ENCODE data around the gene PRR20A. TPM values are rescaled to one million over a fixed set of nuclear protein-coding genes. Genes with fewer than 3 reads are reported as not detected.
"Not testable (repeated sequence)": the region's sequence is repeated elsewhere in the genome, so short reads cannot be mapped to it uniquely, and the experiment has no call there.

PRR20A gene
- polyA plus RNA-seq (2012; ENCODE audit: low read depth, missing spikeins): not detected

DNA sequence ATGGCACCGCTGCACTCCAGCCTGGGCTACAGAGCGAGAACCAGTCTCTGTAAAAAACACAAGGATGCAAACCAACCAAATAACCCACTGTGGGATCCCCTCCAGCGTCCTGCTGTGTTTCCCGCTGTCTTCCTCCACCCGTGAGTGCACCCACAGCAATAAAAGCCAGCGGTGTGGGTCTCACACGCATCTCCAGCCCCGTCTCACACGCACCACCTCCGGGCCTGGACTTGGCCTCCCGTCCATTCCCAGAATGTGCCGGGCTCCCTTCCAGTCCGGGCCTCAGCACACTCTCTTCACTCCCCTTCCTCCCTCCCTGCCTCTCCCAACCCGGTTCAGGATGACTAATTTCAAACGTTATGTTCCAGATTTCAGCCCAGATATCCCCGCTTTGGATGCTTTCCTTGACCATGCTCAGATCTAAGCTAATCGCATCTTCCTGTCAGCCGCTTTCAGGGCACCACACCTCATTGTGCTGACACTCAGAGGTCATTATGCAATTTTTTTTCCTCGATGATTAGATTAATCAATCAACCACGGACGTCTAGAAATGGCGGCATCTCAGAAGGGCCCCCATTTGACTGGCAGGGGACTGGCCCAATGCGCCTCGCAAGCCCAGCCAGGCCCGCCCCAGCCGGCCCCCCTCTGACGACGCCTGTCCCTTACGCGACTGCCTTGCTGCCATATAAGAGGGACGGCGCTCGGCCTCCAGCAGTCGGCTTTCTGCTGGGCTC is at the start of gene PRR20A:
PRR20A (plus strand) TSS at position 684 of the 734 bp plus-strand sequence. CDS start 387 bp downstream, outside the sequence.
- not testable (repeated sequence) for FAIRE-seq; DNase-seq (ENCODE audit: insufficient read length, low spot score)

DNA sequence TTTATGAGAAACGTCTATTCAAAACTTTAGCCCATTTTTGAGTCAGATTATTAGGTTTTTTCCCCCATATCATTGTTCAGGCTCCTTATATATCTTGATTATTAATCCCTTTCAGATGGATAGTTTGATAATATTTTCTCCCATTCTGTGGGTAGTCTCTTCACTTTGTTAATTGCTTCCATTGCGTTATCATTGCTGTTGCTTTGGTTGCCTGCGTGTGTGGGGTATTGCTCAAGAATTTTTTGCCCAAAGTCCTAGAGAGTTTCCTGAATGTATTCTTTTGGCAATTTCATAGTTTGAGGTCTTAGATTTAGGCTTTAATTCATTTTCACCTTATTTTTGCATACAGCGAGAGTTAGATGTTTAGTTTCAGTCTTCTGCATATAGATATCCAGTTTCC is 25.8 kb upstream of the PRR20A start:
- no peak for TF ChIP-seq SPI1 (IDR thresholded peaks at IDR 0.05; ENCODE audit: low read depth, low read length)
- no peak for TF ChIP-seq TAF1 (IDR thresholded peaks at IDR 0.05; ENCODE audit: low read depth, low read length)
- no peak for TF ChIP-seq POLR2A (IDR thresholded peaks at IDR 0.05; ENCODE audit: low read depth, low read length)
- TF ChIP-seq POU2F2 (IDR thresholded peaks at IDR 0.05; ENCODE audit: low read depth, low read length): no peak
- no peak for TF ChIP-seq POLR2AphosphoS5 (IDR thresholded peaks at IDR 0.05; ENCODE audit: low read depth, low read length)
- TF ChIP-seq PAX5 (IDR thresholded peaks at IDR 0.05; ENCODE audit: insufficient read depth, low read length, severe bottlenecking): no peak
- DNase-seq (ENCODE audit: insufficient read length, low spot score) (no peak), FAIRE-seq (no peak)

DNA sequence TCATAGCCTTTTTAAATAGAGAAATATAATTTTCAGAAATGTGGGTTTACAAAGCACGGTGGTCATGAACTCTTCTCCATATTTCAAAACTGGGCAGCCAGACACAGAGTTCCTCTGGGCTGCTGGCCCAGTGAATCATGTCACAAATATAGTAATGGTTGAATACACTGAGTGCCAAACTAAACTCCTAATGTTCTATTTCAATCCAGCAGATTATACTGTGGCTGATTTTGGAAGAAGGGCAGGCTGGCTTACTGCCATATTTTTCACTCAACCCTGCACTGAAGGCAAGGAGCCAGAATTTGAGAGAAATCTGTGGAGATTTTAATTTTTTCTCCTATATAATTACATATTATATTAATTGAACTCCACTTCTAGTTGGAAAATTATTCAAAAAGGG is 17.0 kb upstream of the PRR20A start:
- FAIRE-seq: no peak
- DNase-seq (ENCODE audit: insufficient read length, low spot score): no peak
- TF ChIP-seq POLR2AphosphoS5 (IDR thresholded peaks at IDR 0.05; ENCODE audit: low read depth, low read length) (no peak), TAF1 (IDR thresholded peaks at IDR 0.05; ENCODE audit: low read depth, low read length) (no peak), POU2F2 (IDR thresholded peaks at IDR 0.05; ENCODE audit: low read depth, low read length) (no peak), PAX5 (IDR thresholded peaks at IDR 0.05; ENCODE audit: insufficient read depth, low read length, severe bottlenecking) (no peak), POLR2A (IDR thresholded peaks at IDR 0.05; ENCODE audit: low read depth, low read length) (no peak), SPI1 (IDR thresholded peaks at IDR 0.05; ENCODE audit: low read depth, low read length) (no peak)

DNA sequence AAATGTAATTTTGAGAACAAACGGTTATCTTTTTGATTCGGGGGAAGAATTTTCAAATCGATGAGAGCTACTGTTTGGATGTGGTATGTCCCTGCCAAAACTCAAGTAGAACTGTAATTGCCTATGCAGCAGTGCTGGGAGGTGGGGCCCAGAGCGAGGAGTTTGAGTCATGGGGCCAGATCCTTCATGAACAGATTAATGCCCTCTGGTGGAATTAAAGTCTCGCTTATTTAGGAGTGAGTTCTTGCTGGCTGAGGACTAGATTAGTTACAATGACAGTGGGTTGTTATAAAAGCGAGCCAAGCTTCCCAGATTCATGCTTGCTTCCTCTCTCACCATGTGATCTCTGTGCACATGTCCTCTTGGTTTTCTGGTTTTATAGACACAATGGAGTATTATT is 11.8 kb upstream of the PRR20A start:
- TF ChIP-seq SPI1 (IDR thresholded peaks at IDR 0.05; ENCODE audit: low read depth, low read length): no peak
- TF ChIP-seq TAF1 (IDR thresholded peaks at IDR 0.05; ENCODE audit: low read depth, low read length): no peak
- DNase-seq (ENCODE audit: insufficient read length, low spot score) (no peak), FAIRE-seq (no peak)

DNA sequence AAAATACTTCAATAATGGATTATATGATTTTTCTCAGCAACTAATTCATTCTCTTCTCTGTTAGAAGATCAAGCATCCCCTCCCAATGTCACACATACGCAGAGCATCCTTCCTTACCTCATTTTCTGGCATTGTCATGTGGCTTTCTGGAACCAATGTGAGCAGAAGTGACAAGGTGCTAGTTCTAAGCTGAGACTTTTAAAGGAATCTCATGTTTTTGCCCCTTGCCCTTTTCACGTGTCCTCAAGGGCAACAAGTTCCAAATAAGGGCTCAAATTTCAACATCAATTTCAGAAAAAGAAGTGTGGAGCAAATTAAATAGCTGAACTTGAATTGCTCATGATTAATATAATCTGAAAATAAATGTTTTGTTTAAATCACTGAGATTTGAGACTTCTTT is 4.6 kb upstream of the PRR20A start:
- no peak for TF ChIP-seq POLR2AphosphoS5 (IDR thresholded peaks at IDR 0.05; ENCODE audit: low read depth, low read length)
- no peak for TF ChIP-seq POU2F2 (IDR thresholded peaks at IDR 0.05; ENCODE audit: low read depth, low read length)
- no peak for TF ChIP-seq SPI1 (IDR thresholded peaks at IDR 0.05; ENCODE audit: low read depth, low read length)
- no peak for TF ChIP-seq POLR2A (IDR thresholded peaks at IDR 0.05; ENCODE audit: low read depth, low read length)
- no peak for TF ChIP-seq TAF1 (IDR thresholded peaks at IDR 0.05; ENCODE audit: low read depth, low read length)
- TF ChIP-seq PAX5 (IDR thresholded peaks at IDR 0.05; ENCODE audit: insufficient read depth, low read length, severe bottlenecking): no peak
- no peak for DNase-seq (ENCODE audit: insufficient read length, low spot score)
- no peak for FAIRE-seq

DNA sequence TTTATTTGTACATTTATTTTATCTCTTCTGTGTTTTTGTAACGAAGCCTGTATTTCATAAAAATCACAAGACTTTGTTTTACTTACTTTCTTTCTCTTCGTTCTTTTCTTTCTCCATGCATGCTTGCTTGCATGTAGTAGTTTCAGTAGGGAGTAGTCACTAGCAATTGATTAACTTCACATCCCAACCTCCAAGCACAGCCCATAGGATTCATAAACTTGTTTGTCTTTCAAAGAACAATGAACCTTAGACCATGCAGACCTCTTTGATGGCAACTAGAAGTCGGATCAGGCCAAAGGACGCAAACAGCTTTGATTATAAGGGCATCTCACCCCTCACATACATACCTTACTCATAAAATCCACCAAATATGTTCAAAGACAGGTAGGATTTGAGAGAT is 3.1 kb upstream of the PRR20A start:
- DNase-seq (ENCODE audit: insufficient read length, low spot score): no peak
- no peak for TF ChIP-seq PAX5 (IDR thresholded peaks at IDR 0.05; ENCODE audit: insufficient read depth, low read length, severe bottlenecking)
- TF ChIP-seq POLR2A (IDR thresholded peaks at IDR 0.05; ENCODE audit: low read depth, low read length): no peak
- no peak for FAIRE-seq

DNA sequence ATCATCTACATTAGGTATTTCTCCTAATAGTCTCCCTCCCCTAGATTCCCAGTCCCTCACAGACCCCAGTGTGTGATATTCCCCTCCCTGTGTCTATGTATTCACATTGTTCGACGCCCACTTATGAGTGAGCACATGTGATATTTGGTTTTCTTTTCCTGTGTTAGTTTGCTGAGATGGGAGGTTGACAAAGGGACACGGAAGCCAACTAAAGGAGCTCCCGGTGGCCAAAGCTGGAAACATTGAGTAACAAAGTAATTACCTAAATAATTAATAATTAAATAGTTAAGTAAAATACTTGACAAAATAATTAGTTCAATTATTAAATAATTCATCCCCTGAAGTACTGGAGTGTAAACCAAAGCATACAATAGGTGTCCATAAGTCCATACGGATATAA is 1.7 kb upstream of the PRR20A start:
- no peak for FAIRE-seq
- TF ChIP-seq POU2F2 (IDR thresholded peaks at IDR 0.05; ENCODE audit: low read depth, low read length): no peak
- no peak for TF ChIP-seq PAX5 (IDR thresholded peaks at IDR 0.05; ENCODE audit: insufficient read depth, low read length, severe bottlenecking)
- no peak for TF ChIP-seq POLR2AphosphoS5 (IDR thresholded peaks at IDR 0.05; ENCODE audit: low read depth, low read length)
- no peak for TF ChIP-seq SPI1 (IDR thresholded peaks at IDR 0.05; ENCODE audit: low read depth, low read length)
- no peak for TF ChIP-seq POLR2A (IDR thresholded peaks at IDR 0.05; ENCODE audit: low read depth, low read length)
- TF ChIP-seq TAF1 (IDR thresholded peaks at IDR 0.05; ENCODE audit: low read depth, low read length): no peak
- DNase-seq (ENCODE audit: insufficient read length, low spot score): no peak

DNA sequence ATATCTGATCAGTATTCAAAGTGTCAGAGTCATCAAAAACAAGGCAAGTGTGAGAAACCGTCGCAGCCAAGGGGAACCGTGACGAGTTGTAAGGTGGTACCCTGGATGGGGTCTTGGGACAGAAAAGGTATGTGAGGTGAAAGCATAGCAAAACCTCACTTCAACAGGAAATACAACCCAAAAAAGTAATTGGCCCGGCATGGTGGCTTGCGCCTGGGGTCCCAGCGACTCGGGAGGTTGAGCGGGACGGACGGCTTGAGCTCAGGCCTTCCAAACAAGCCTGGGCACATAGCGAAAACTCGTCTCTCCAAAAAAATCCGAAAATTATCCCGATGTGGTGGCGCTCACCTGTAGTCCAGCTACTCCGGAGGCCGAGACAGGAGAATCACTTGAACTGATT is 937 bp upstream of the PRR20A start:
- not testable (repeated sequence) for DNase-seq (ENCODE audit: insufficient read length, low spot score); FAIRE-seq

DNA sequence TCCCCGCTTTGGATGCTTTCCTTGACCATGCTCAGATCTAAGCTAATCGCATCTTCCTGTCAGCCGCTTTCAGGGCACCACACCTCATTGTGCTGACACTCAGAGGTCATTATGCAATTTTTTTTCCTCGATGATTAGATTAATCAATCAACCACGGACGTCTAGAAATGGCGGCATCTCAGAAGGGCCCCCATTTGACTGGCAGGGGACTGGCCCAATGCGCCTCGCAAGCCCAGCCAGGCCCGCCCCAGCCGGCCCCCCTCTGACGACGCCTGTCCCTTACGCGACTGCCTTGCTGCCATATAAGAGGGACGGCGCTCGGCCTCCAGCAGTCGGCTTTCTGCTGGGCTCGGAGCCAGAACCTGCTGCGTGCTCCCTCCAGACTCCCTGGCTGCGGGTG is 6.5 kb downstream of the PRR20A start, which contains the start of gene PRR20B:
PRR20B (plus strand) TSS at position 301 of the 400 bp plus-strand sequence. CDS start 387 bp downstream, outside the sequence.
- not testable (repeated sequence) for DNase-seq (ENCODE audit: insufficient read length, low spot score); FAIRE-seq

DNA sequence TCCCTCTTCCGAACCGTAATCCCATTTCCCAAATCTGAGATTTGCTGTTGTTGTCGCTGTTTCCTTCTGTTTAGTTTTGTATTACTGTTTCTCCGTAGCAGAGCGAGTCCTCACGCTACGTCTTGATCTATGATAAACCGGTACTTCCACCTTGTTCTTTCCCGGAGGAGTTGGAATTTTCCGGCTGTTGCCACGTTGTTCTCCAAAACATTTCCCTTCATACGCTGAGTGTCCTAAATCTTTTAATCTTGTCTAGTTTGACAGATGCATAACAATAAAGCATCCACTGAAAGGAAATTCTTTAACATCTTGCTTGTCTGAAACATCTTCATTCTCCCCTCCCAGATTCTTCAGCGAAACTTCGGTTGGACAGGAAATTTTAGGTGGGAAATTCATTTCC is 7.4 kb downstream of the PRR20A start:
- not testable (repeated sequence) for DNase-seq (ENCODE audit: insufficient read length, low spot score); FAIRE-seq

DNA sequence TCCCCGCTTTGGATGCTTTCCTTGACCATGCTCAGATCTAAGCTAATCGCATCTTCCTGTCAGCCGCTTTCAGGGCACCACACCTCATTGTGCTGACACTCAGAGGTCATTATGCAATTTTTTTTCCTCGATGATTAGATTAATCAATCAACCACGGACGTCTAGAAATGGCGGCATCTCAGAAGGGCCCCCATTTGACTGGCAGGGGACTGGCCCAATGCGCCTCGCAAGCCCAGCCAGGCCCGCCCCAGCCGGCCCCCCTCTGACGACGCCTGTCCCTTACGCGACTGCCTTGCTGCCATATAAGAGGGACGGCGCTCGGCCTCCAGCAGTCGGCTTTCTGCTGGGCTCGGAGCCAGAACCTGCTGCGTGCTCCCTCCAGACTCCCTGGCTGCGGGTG is 13.0 kb downstream of the PRR20A start, which contains the start of gene PRR20C:
PRR20C (plus strand) TSS at position 301 of the 400 bp plus-strand sequence. CDS start 387 bp downstream, outside the sequence.
- not testable (repeated sequence) for DNase-seq (ENCODE audit: insufficient read length, low spot score); FAIRE-seq

DNA sequence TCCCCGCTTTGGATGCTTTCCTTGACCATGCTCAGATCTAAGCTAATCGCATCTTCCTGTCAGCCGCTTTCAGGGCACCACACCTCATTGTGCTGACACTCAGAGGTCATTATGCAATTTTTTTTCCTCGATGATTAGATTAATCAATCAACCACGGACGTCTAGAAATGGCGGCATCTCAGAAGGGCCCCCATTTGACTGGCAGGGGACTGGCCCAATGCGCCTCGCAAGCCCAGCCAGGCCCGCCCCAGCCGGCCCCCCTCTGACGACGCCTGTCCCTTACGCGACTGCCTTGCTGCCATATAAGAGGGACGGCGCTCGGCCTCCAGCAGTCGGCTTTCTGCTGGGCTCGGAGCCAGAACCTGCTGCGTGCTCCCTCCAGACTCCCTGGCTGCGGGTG is 19.6 kb downstream of the PRR20A start, which contains the start of gene PRR20D:
PRR20D (plus strand) TSS at position 301 of the 400 bp plus-strand sequence. CDS start 387 bp downstream, outside the sequence.
- FAIRE-seq: not testable (repeated sequence)

DNA sequence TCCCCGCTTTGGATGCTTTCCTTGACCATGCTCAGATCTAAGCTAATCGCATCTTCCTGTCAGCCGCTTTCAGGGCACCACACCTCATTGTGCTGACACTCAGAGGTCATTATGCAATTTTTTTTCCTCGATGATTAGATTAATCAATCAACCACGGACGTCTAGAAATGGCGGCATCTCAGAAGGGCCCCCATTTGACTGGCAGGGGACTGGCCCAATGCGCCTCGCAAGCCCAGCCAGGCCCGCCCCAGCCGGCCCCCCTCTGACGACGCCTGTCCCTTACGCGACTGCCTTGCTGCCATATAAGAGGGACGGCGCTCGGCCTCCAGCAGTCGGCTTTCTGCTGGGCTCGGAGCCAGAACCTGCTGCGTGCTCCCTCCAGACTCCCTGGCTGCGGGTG is 26.2 kb downstream of the PRR20A start, which contains the start of gene PRR20E:
PRR20E (plus strand) TSS at position 301 of the 400 bp plus-strand sequence. CDS start 387 bp downstream, outside the sequence.
- not testable (repeated sequence) for FAIRE-seq; DNase-seq (ENCODE audit: insufficient read length, low spot score)

More for the DNA sequence above, 19.6 kb downstream of the PRR20A start, which contains the start of gene PRR20D:
- DNase-seq (ENCODE audit: insufficient read length, low spot score): not testable (repeated sequence)

Data from GM12891 (cell line).